Neural progenitor cell (in vitro differentiated cells): Measurements from ENCODE around the gene PPM1E.

ENCODE experiments used
- CTCF ChIP-seq: fragments of 200-600 bp; sonication (generic); IDR thresholded peaks from 2 replicates; pipeline ENCODE4 v1.5.1; 2017; ENCODE audit warnings: antibody characterized with exemption, mild to moderate bottlenecking
- EZH2 ChIP-seq: fragments of 200-600 bp; sonication (generic); IDR thresholded peaks from 2 replicates; pipeline ENCODE4 v1.6.1; 2017; ENCODE audit warnings: antibody characterized with exemption, mild to moderate bottlenecking, moderate library complexity

DNA sequence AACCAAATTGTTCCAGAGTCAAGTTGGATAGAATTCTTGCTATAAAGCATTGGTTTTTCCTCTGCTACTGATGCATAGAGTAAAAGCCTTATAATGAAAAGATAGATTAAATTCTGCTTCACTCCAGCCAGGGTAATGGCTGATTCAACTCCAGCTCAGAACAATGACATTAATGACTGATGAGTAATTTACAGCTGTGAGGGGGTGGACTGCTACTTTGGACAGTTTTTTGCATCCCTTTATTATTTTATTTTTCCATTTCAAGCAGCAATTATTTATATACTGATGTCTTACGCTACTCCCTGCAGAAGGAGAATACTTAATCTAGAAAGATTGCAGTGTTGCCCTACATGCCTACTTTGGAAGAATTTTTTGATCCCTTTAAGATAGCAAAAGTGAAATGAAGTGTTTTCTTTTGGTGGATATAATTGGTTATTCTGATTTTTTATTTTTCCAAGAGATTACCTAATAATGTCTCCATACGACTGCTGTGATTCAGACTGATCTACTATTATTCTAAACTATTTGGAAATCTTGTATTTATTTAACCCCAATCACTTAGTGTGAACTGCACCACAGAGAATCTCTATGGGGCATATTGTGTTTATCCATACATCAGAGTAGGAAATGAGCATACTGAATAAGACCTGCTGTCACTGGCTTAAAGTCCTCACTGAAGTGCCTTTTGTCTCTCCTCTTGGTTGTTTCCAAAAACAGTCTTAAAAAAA, 201.5 kb downstream of the PPM1E start:
- no peak for TF ChIP-seq CTCF
- no peak for TF ChIP-seq EZH2
